ENCODE measurements around the gene IFT74.

IFT74 gene

DNA sequence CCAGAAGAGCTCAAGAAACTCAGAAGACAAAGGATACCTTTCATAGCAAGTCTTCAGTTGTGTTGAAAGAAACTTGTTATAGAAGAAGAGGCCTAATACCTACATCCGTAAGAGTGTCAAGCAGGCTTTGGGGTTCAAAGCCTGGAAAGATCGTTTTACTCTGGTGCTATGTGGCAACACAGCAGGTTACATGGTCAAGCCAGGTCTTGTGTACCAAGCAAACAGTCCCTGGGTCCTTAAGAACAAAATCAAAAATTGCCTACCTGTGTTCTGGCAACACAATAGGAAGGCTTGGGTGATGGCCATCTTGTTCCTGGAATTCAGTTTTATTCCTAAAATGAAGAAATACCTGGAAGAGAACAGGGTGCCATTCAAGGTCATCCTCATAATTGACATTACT, 81.3 kb downstream of the IFT74 start:
- DNase-seq (ENCODE audit: low spot score), result no peak
- TF ChIP-seq, protein P1, sequence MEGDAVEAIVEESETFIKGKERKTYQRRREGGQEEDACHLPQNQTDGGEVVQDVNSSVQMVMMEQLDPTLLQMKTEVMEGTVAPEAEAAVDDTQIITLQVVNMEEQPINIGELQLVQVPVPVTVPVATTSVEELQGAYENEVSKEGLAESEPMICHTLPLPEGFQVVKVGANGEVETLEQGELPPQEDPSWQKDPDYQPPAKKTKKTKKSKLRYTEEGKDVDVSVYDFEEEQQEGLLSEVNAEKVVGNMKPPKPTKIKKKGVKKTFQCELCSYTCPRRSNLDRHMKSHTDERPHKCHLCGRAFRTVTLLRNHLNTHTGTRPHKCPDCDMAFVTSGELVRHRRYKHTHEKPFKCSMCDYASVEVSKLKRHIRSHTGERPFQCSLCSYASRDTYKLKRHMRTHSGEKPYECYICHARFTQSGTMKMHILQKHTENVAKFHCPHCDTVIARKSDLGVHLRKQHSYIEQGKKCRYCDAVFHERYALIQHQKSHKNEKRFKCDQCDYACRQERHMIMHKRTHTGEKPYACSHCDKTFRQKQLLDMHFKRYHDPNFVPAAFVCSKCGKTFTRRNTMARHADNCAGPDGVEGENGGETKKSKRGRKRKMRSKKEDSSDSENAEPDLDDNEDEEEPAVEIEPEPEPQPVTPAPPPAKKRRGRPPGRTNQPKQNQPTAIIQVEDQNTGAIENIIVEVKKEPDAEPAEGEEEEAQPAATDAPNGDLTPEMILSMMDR (IDR thresholded peaks at IDR 0.05; ENCODE audit: extremely low read depth, insufficient read depth, missing control alignments), result no peak
- in situ Hi-C loops (cut with MboI; ENCODE audit: low pct_unique_long_range_greater_than_20kb, low sequenced_read_pairs, unreplicated experiment), result loop anchor here (25.0 kb wide), 1 partner anchor 250 kb away; the partner anchor contains the start of gene EQTN

DNA sequence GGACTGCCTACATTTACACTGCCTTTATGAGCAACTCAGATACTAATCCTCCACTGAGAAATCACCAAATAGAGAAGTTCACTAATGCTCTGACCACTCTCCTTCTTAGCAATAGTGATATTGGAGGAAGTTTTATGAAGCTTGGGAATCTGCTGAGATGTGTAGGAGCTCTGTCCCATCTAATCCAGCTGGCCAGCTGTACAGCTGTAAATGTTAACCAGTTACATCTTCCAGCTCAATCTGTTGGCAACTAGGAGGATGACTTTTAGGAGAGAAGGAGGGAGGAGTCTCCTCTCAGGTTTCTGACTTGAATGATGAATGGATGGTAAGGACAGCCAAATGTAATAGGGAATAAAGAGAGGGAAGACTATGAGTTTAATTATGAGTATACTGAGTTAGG, 85.5 kb downstream of the IFT74 start:
- in situ Hi-C loops (cut with MboI; ENCODE audit: low pct_unique_long_range_greater_than_20kb, low sequenced_read_pairs, unreplicated experiment), result loop anchor here (25.0 kb wide), 1 partner anchor 246 kb away; the partner anchor contains the start of gene EQTN
- DNase-seq (ENCODE audit: low spot score), result no peak
- TF ChIP-seq, protein P1 (IDR thresholded peaks at IDR 0.05; ENCODE audit: extremely low read depth, insufficient read depth, missing control alignments), result no peak

DNA sequence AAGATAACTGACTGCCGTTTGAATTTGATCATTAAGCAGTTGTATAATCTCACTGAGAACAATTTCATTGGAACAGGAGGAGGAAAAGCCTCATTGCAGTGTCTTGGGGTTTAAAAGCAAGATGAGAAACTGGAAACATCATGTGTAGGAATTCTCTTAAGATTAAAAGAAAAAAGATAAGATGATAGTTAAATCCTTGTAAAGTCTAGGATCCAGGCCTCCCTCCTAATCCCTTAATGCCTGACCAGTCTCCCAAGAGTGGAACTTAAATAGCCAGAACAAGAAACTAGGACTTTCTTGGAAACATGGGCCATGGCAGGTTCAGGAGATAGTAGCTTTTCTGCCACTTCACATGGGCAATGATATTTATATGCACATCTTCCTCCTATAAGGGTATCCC, 86.3 kb downstream of the IFT74 start:
- in situ Hi-C loops (cut with MboI; ENCODE audit: low pct_unique_long_range_greater_than_20kb, low sequenced_read_pairs, unreplicated experiment), result loop anchor here (25.0 kb wide), 1 partner anchor 245 kb away; the partner anchor contains the start of gene EQTN
- no peak for DNase-seq (ENCODE audit: low spot score)
- TF ChIP-seq, protein P1 (IDR thresholded peaks at IDR 0.05; ENCODE audit: extremely low read depth, insufficient read depth, missing control alignments), result no peak

DNA sequence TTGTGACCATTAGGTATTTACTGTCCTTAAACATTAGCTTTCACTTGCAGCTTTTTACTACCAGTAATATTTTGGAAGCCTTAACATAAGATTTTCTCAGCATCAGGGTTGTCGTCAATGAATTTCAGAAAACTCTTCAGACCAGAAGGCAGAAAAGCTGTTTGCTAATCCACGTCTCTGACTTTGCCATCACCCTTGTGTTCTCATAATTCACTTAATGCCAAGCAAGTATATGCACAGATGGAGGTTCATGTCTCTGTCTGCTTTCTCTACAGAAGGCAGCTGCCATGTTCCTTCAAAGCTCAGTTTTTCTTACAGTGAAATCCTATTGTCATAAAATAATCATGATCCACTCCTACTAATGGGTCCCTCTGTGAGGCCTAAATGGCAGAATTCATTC, 87.0 kb downstream of the IFT74 start:
- TF ChIP-seq, protein P1 (IDR thresholded peaks at IDR 0.05; ENCODE audit: extremely low read depth, insufficient read depth, missing control alignments), result no peak
- DNase-seq (ENCODE audit: low spot score), result no peak
- in situ Hi-C loops (cut with MboI; ENCODE audit: low pct_unique_long_range_greater_than_20kb, low sequenced_read_pairs, unreplicated experiment), result loop anchor here (25.0 kb wide), 1 partner anchor 244 kb away; the partner anchor contains the start of gene EQTN

DNA sequence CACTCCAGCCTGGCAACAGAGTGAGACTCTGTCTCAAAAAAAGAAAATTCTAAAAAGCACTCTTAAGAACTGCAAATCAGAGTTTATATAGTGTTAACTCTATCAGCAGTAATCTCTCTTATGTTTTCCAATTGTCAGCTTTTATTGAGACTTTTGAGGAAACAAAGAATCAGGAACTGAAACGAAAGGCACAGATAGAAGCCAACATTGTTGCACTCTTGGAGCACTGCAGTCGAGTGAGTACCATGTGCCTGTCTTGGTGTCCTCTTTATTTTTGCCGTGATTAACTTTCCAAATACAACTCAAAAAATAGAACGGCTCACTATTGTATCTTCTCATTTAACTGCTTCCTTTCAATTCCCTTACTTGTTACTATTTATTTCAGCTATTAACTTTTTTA, 90.9 kb downstream of the IFT74 start:
- TF ChIP-seq, protein P1 (IDR thresholded peaks at IDR 0.05; ENCODE audit: extremely low read depth, insufficient read depth, missing control alignments), result no peak
- DNase-seq (ENCODE audit: low spot score), result no peak
- in situ Hi-C loops (cut with MboI; ENCODE audit: low pct_unique_long_range_greater_than_20kb, low sequenced_read_pairs, unreplicated experiment), result loop anchor here (25.0 kb wide), 1 partner anchor 240 kb away; the partner anchor contains the start of gene EQTN

DNA sequence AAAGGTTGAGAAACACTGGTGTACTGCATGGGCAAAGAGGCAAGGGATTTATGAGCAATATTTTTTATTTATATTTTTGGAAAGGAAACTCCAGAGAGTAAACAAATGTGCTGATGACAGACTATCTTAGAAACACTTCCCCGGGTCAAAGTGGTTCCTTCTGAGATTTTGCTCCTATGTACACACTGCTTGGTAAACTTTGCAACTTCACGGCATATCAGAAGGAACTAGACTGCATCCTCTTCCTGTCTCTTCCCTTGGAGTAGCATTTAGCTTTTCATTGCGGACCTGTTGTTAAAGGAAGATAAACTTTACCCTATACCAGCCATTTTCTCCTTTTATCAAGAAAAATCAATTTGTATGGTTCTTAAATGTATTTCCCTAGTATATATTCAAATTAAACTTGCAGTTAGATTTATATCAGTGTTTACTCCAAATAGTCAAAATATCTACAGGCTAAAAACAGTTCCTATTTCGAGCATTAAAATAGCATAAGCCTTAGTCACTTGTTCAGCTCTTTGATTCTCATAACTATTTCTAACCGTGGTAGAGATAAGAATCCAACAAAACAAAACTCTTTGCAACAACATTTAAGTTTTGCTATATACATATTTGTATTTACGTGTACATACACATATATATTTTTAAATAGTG, 97.3 kb downstream of the IFT74 start:
- no peak for DNase-seq (ENCODE audit: low spot score)
- TF ChIP-seq, protein P1 (IDR thresholded peaks at IDR 0.05; ENCODE audit: extremely low read depth, insufficient read depth, missing control alignments), result no peak
- in situ Hi-C loops (cut with MboI; ENCODE audit: low pct_unique_long_range_greater_than_20kb, low sequenced_read_pairs, unreplicated experiment), result no loop called here
